H1 (cell line): ENCODE measurements around the gene BLNK. TPM values are rescaled to one million over a fixed set of nuclear protein-coding genes. Genes with fewer than 3 reads are reported as not detected.

ENCODE experiments used
- CBX5 ChIP-seq: fragments of 300-800, 300-1000 bp; sonication (generic); IDR thresholded peaks from 2 replicates; pipeline ENCODE4 v1.7.1; 2016; ENCODE audit warnings: antibody characterized with exemption, low read length, low read depth
- CEBPB ChIP-seq: IDR thresholded peaks from 2 replicates; pipeline ENCODE4 v1.6.1; 2012; ENCODE audit warnings: low read depth, low read length
- CHD2 ChIP-seq: IDR thresholded peaks from 2 replicates; pipeline ENCODE4 v1.6.1; 2012; ENCODE audit warnings: low read length, improper control_type of control experiment
- GABPA ChIP-seq: IDR thresholded peaks from 2 replicates; pipeline ENCODE4 v1.6.1; 2011; ENCODE audit warnings: mild to moderate bottlenecking, low read length, moderate library complexity, borderline replicate concordance; ENCODE audit not compliant: insufficient read depth
- KDM5A ChIP-seq: fragments of 200-600 bp; IDR thresholded peaks from 2 replicates; pipeline ENCODE4 v1.7.1; 2012; ENCODE audit warnings: mild to moderate bottlenecking, low read length, inconsistent platforms, mixed read lengths
- MAFK ChIP-seq: IDR thresholded peaks from 2 replicates; pipeline ENCODE4 v1.6.1; 2012; ENCODE audit warnings: low read depth, mild to moderate bottlenecking, improper control_type of control experiment, low read length
- RFX5 ChIP-seq: IDR thresholded peaks from 2 replicates; pipeline ENCODE4 v1.6.1; 2011; ENCODE audit warnings: low read depth, low read length, improper control_type of control experiment, borderline replicate concordance
- SIRT6 ChIP-seq: IDR thresholded peaks from one replicate; pipeline ENCODE4 v1.7.1; 2012; ENCODE audit warnings: low read length, inconsistent platforms
- TBP ChIP-seq: IDR thresholded peaks from 2 replicates; pipeline ENCODE4 v1.6.1; 2011; ENCODE audit warnings: low read depth, low read length, improper control_type of control experiment
- polyA plus RNA-seq, 7 experiments: library from polyadenylated mRNA; depleted of rRNA in 3 of 7; stranded (reverse) in 5 of 7; unstranded in 2 of 7; fragments of >200 nt in 5 of 7; fragments of 200-250 nt in 2 of 7; gene quantifications; 1 replicate in 5 of 7; 2 replicates in 1 of 7; 4 replicates in 1 of 7; pipeline versions ENCODE4 v1.2.1 to v1.2.3, GENCODE V29; 2011 to 2013; ENCODE audit warnings: missing spikeins in 2 of 7, mixed read lengths in 2 of 7
- total RNA-seq: library from RNA; stranded (reverse); fragmentation: NEBNext Ultra II Directional; extraction: Animal tissue kit (Norgen Biotek cat#: 25700); gene quantifications from 2 replicates; pipeline ENCODE4 v1.2.1, GENCODE V29; 2021
- TF ChIP-seq, protein P1 (sequence below): fragments of 300-600 bp; sonication (generic); IDR thresholded peaks from 2 replicates; pipeline ENCODE4 v1.7.1; 2012; ENCODE audit warnings: low read length, moderate library complexity, mild to moderate bottlenecking, inconsistent platforms; ENCODE audit not compliant: insufficient replicate concordance

The BLNK gene
- total and polyA plus RNA-seq, 2 of the 8 experiments (the other 6 are each of a cell fraction or from before 2014, with no cell fraction given) = not detected

DNA sequence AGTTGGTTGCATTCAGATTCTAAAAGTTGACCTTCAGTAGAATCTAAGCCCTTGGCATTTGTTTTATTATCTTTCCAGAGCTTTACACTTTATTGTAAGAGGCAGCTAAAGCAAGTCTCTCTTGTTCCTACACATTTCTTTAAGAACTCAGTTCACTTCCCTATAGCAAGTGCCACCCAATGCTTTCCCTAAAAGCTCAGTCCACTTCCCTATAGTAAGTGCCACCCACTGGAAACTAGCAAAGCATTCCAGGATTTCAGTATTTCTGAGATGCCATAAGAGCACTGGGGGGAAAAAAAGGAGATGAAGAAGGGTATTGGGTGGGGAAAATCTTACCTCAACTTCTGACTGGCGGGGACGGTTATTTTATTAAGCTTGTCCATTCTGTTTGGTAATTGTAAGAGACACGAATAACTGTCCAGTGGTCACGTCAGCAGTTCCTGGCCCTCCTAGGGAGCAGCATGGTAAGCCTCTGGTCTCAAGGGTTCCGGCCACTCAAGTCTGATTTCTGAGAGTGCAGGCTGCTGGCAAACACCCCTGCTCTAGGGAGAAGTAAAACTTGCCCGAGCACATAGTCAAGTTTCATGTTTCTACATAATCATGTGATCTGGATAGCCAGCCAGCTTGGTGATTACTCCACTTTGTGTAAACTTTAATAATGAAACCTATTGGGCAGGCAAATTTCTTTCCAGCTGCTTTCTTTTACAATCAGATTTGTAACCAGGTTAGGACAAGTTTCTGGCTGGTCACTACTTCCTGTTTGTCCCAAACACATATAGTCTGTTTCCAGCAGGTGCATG is at the start of gene BLNK (continued):
- no peak for TF ChIP-seq TBP
- no peak for TF ChIP-seq CBX5
- no peak for TF ChIP-seq SIRT6
- TF ChIP-seq, protein P1, sequence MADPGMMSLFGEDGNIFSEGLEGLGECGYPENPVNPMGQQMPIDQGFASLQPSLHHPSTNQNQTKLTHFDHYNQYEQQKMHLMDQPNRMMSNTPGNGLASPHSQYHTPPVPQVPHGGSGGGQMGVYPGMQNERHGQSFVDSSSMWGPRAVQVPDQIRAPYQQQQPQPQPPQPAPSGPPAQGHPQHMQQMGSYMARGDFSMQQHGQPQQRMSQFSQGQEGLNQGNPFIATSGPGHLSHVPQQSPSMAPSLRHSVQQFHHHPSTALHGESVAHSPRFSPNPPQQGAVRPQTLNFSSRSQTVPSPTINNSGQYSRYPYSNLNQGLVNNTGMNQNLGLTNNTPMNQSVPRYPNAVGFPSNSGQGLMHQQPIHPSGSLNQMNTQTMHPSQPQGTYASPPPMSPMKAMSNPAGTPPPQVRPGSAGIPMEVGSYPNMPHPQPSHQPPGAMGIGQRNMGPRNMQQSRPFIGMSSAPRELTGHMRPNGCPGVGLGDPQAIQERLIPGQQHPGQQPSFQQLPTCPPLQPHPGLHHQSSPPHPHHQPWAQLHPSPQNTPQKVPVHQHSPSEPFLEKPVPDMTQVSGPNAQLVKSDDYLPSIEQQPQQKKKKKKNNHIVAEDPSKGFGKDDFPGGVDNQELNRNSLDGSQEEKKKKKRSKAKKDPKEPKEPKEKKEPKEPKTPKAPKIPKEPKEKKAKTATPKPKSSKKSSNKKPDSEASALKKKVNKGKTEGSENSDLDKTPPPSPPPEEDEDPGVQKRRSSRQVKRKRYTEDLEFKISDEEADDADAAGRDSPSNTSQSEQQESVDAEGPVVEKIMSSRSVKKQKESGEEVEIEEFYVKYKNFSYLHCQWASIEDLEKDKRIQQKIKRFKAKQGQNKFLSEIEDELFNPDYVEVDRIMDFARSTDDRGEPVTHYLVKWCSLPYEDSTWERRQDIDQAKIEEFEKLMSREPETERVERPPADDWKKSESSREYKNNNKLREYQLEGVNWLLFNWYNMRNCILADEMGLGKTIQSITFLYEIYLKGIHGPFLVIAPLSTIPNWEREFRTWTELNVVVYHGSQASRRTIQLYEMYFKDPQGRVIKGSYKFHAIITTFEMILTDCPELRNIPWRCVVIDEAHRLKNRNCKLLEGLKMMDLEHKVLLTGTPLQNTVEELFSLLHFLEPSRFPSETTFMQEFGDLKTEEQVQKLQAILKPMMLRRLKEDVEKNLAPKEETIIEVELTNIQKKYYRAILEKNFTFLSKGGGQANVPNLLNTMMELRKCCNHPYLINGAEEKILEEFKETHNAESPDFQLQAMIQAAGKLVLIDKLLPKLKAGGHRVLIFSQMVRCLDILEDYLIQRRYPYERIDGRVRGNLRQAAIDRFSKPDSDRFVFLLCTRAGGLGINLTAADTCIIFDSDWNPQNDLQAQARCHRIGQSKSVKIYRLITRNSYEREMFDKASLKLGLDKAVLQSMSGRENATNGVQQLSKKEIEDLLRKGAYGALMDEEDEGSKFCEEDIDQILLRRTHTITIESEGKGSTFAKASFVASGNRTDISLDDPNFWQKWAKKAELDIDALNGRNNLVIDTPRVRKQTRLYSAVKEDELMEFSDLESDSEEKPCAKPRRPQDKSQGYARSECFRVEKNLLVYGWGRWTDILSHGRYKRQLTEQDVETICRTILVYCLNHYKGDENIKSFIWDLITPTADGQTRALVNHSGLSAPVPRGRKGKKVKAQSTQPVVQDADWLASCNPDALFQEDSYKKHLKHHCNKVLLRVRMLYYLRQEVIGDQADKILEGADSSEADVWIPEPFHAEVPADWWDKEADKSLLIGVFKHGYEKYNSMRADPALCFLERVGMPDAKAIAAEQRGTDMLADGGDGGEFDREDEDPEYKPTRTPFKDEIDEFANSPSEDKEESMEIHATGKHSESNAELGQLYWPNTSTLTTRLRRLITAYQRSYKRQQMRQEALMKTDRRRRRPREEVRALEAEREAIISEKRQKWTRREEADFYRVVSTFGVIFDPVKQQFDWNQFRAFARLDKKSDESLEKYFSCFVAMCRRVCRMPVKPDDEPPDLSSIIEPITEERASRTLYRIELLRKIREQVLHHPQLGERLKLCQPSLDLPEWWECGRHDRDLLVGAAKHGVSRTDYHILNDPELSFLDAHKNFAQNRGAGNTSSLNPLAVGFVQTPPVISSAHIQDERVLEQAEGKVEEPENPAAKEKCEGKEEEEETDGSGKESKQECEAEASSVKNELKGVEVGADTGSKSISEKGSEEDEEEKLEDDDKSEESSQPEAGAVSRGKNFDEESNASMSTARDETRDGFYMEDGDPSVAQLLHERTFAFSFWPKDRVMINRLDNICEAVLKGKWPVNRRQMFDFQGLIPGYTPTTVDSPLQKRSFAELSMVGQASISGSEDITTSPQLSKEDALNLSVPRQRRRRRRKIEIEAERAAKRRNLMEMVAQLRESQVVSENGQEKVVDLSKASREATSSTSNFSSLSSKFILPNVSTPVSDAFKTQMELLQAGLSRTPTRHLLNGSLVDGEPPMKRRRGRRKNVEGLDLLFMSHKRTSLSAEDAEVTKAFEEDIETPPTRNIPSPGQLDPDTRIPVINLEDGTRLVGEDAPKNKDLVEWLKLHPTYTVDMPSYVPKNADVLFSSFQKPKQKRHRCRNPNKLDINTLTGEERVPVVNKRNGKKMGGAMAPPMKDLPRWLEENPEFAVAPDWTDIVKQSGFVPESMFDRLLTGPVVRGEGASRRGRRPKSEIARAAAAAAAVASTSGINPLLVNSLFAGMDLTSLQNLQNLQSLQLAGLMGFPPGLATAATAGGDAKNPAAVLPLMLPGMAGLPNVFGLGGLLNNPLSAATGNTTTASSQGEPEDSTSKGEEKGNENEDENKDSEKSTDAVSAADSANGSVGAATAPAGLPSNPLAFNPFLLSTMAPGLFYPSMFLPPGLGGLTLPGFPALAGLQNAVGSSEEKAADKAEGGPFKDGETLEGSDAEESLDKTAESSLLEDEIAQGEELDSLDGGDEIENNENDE = no peak
- TF ChIP-seq CHD2 = no peak
- no peak for TF ChIP-seq KDM5A
- TF ChIP-seq GABPA = no peak
- no peak for TF ChIP-seq MAFK
- TF ChIP-seq RFX5 = no peak
- no peak for TF ChIP-seq CEBPB
